GF-D8 (cell line): ENCODE measurements around the gene HERC6.
"Not testable (repeated sequence)": the region's sequence is repeated elsewhere in the genome, so short reads cannot be mapped to it uniquely, and the experiment has no call there.

ENCODE experiments used
- DNase-seq: peaks from one replicate; lab custom pipeline; 2025; lab: John Stamatoyannopoulos, UW

The HERC6 gene

GRCh38 chr4:88447371-88448095 is 68.9 kb downstream of the HERC6 start:
- DNase-seq = no peak

- not testable (repeated sequence) for DNase-seq
Measured at GRCh38 chr4:88448211-88448765, 69.6 kb downstream of the HERC6 start.

GRCh38 chr4:88448889-88449288 is 70.2 kb downstream of the HERC6 start:
- DNase-seq = no peak

GRCh38 chr4:88449290-88449689 is 70.6 kb downstream of the HERC6 start:
- DNase-seq = no peak

GRCh38 chr4:88451205-88451604 is 72.6 kb downstream of the HERC6 start:
- no peak for DNase-seq

GRCh38 chr4:88452912-88453311 is 74.3 kb downstream of the HERC6 start:
- no peak for DNase-seq

GRCh38 chr4:88456670-88457306 is 78.1 kb downstream of the HERC6 start, which contains the start of gene HERC5:
HERC5 (plus strand) TSS chr4:88457119; CDS start chr4:88457270, 151 bp downstream.
- DNase-seq = peak; percentile 81

- no peak for DNase-seq
Measured at GRCh38 chr4:88457307-88458103, 78.9 kb downstream of the HERC6 start.

GRCh38 chr4:88458104-88458740 is 79.6 kb downstream of the HERC6 start:
- DNase-seq = peak; percentile 69

GRCh38 chr4:88465653-88466192 is 87.1 kb downstream of the HERC6 start:
- no peak for DNase-seq

- DNase-seq = no peak
Measured at GRCh38 chr4:88467392-88467791, 88.7 kb downstream of the HERC6 start.

- DNase-seq = no peak
Measured at GRCh38 chr4:88477229-88477860, 98.7 kb downstream of the HERC6 start.

GRCh38 chr4:88478247-88478646 is 99.6 kb downstream of the HERC6 start:
- DNase-seq = no peak

GRCh38 chr4:88481537-88481936 is 102.9 kb downstream of the HERC6 start:
- DNase-seq = no peak

- no peak for DNase-seq
Measured at GRCh38 chr4:88489100-88489761, 110.6 kb downstream of the HERC6 start.
